Activated T-cell treated with anti-CD3 and anti-CD28 coated beads for 48 hours (primary cell): Measurements from ENCODE around the gene ACBD4.

Experiments
- DNase-seq: peaks from one replicate; pipeline ENCODE4 v3.0.0-alpha.2; 2020; ENCODE audit warnings: low read depth

Gene ACBD4

DNA sequence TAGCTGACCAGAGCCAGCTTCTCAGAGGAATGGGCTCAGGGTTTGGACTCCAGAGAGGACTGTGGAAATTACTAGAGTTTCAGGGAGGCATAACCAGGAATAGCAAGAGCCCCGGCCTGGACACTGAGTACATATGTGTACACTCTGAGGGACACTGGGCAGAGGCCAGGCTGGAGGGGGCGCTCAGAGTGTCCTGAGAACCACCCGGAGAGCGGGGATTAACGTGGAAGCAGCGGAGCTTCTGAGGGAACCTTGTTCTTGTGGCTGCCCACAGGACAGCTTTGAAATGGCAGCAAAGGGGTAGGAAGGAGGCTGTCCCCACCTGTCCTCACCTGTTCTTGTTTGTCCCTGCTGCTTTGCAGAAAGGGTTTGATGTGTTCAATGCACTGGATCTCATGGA is 31.0 kb upstream of the ACBD4 start:
- no peak for DNase-seq

DNA sequence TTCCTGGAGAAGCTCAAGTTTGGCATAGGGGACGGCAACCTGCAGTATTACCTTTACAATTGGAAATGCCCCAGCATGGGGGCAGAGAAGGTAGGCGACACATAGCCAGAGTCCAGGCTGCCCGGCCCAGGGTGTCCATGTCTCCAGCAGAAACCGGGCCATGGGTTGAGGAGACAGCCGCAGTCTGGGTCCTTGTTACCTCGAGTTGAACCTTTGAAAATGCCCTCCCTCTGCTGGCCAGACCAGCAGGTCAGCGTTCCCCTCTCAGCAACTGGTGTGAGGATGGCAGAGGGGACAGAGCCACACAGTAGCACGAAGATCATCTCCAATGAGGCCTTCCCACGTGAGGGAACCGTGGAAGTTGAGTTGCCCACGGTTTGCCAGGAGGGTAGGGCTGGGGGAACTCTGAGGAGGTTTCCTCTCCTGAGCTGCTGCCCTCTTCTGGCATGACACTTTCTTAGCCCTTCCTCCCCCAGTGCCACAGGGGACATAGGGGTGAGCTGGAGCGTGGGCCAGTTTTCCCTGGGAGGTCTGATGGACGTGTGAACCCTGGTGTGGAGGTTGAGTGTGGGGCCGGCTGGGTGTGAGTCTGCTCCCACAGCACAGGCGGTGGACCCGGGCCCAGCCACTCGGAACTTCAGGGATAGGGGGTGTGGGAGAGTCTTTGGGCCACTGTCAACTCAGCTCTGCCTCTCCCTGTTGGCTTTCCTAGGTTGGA is 30.4 kb upstream of the ACBD4 start:
- no peak for DNase-seq

DNA sequence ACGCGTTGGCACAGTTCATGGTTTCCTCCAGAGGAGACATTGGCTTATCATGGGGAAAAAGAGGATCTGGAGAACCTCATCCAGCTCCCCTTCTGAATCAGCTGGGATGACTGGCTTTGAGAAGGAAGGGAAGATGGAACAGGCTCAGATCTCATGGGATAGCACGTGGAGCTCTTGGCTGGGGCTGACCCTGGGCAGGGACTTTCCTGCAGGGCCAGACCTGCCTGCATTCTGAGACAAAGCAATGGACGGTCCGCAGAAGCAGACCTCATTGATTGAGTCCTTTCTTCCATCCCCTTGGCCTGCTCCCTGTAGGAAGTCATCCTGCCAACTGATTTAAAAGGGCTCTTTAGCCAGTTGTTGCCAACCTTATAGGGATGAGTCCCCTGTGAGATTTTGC is 29.4 kb upstream of the ACBD4 start:
- no peak for DNase-seq

DNA sequence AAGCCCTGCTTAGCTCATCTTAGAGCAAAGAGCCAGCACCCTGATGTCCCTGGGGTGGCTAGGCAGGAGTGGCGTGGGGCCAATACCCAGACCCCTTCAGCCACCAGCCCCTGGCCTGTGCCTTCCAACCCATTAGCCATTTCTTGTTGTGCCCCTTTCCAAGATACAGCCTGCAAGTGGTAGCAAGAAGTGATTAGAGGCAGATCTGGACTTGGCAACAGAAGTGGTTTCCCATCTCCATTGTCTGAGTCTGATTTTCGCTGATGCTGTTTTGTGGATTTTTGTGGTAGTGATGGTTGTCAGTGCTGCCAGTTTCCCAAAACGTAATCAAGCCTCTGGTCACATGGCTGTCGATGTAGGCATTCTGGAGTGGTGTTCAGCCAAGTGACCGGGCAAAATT is 28.9 kb upstream of the ACBD4 start:
- no peak for DNase-seq

DNA sequence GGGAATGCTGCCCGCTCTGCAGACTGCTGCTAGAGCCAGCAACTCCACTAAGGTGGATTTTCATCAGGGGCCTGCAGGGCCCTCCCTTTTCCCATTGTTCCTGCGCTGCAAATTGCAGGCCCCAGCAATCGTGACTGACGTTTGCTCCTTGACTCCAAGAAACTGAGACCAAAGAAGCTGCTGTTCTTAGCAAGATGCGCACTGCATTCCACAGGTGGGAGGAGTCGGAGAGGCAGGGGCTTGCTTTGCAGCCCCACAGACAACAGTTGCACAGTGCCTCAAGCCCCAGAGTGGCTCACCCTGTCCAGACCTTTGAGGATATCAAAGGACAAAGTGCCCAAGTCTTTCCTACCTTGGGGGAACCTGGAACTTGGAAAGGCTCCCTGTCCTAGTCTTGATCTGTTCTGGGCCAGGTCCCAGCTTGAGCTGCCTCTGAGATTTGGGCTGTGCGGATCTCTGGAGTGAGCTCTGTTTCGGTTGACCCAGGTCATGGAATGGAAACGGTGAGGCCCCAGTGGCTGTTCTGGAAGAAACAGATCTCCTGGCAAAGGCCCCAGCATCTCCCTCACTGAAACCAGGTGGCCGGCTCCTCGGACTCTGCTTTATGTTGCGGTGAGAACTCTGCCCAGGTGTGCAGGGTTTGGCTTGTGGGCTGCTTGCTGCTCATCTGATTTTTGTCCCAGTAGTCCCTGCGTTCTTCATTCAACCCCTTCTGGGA is 28.0 kb upstream of the ACBD4 start:
- DNase-seq = no peak

DNA sequence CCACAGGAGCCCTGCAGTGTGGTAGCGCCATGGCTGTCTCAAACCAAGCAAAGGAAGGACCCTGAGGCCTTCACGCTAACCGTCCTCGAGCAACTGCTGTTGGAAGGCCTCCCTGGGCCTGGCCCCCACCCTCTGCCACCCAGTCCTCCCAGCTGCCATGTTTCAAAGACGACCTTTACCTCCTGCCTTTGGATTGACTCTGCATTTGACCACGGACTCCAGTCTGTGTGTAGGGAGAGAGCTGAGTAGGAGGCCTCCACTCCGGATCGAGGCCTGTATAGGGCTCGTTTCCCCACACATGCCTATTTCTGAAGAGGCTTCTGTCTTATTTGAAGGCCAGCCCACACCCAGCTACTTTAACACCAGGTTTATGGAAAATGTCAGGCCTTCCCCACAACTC is 27.4 kb upstream of the ACBD4 start:
- DNase-seq = no peak

DNA sequence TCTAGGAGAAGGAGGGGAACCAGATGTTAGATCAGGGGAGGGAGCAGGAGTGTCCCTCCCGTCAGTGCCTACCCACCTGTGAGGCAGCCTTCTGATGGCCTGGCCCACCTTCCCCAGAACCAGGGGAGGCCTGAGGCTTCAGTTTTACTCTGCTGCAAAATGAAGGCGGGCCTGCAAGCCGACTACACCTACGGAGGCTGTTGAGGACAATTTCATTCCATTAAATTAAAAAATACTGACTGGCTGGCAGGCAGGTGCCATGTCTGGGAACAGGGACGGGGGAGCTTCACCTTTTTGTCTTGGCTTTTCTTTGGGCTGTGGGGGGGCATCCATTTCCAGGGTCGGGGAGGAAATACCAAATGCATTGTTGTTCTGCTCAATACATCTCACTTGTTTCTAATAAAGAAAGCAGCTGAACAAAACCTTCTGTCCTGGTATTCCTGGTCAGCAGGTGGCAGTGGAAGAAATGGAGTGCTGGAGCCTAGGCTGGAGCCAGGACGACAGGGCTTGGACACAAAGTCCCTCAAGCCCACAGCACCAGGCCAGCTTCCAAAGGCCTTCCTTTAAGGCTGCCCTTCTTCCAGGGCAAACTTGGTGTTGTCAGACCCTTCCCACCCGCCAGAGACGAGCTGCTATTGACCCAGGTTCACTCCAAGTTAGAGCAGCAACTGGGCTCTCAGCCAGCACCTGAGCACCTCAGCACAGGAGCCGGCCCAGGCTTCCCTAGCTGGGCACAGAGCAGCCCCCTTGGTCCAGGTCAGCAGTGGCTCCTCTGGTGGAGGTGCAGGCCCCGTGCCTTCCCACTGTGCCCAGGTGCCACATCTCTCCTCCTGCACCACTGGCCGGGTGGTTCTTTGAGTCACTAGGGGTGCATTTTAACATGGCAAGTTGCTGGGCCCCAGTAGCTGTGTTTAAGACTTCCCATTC is 26.6 kb upstream of the ACBD4 start:
- DNase-seq = no peak

DNA sequence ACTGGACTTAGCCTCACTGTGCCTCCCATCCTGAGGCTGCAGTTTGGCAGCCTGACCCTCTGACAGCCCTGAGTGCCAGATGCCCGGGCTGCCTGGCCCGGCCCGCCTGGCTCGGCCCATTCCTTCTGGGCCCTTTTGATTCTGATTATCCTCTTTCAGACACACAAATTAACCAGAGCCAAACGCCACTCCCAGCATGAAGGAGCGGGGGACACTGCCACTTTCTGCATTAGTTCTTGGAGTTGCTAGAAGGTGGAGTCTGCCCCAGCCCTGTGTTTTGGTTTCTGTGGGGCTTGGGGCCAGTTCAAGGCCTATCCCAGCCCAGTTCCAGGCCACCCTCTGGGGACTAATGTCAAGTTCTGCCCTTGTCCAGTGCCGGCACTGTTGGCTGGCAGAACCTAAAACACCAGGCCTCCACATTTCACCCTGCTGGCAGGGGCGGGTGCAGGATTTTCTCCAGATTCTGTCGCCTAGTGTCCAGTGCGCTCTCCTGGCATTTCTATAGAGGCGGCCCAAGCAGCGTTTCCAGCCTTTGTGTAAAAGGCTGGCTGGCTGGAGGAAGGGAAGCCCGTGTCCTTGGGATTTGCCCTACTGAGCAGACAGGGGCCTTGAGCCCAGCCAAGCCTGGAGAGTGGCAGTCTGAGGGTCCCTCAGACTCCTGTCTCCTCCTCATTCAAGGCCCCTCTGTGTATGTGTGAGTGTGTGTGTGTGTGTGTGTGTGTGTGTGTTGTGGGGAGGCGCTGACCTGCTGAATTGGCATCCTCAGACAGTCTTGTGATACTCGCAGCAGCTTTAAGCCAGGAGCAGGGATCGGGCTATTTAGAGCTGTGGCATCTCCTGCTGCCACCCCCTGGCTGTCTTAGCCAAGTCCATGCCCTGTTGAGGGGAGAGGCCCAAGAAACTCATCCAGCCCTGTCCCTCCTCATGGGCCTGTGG is 24.5 kb upstream of the ACBD4 start:
- DNase-seq = no peak

DNA sequence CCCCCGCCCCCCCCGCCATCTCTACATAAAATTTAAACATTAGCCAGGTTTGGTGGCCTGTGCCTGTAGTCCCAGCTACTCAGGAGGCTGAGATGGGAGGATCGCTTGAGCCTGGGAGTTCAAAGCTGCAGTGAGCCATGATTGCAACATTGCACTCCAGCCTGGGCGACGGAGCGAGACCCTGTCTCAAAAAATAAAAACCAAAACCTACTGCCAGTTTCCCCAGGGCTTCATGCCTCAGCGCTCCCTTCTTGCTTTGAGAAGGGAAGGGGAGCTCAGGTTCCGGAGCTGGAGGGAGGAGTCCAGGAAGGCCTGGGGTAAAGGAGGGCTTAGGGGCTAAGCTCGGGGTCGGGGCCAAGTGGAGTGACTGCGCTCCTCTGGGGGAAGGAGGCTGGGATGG is 23.6 kb upstream of the ACBD4 start:
- no peak for DNase-seq

DNA sequence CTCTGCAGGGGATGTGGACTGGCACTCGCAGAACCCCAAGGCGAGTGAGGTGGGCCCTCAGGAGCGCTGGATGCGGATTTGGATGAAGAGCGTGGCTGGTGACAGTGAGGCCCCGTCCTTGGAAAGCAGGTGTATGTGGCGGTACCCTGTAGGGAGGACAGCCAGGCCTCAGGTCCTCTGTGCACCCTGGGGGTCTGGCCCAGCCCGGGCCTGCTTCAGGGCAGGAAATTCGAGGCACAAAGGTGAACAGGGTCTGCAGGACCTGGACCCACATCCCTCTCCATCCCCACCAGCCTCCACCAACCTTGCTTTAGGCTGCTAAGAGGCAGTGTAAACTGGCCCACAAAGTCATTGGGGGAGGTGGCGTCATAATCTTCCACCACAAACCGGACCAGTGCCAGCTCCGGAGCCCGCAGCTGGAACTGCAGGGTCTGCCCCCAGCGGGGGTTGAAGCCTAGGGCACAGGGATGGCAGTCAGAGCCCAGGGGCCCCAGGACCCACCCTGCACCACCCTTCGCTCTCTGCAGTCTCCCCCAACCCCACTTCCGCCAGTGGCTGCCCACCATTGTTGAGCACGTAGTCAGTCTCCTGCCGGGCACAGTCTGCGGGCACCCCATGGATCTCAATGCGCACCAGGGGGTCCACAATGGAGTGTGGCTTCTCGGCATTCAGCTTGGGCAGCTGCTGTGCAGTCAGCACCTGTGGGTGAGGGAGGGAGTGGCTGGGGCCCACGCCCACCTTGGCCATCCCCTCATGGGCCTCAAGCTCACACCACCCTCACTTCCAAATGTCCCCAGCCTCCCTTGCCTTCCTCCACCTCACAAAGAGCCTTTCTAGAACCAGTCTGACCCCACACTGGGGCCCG is 22.7 kb upstream of the ACBD4 start:
- no peak for DNase-seq

DNA sequence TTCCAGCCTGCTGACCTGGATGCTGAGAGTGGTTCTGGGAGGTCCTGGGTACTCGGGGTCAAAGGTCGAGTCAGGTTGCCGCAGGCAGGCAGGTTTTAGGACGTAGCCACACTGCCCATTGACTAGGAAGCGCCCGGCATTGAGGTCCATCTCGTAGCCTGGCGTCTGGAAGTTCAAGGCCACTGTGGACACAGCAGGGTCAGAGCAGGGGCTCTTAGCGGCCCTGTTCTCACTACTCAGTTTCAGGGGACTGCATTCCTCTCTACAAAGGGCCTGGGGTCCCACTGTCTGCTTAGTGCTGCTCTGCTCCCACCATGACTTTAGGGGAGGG is 22.1 kb upstream of the ACBD4 start:
- no peak for DNase-seq

DNA sequence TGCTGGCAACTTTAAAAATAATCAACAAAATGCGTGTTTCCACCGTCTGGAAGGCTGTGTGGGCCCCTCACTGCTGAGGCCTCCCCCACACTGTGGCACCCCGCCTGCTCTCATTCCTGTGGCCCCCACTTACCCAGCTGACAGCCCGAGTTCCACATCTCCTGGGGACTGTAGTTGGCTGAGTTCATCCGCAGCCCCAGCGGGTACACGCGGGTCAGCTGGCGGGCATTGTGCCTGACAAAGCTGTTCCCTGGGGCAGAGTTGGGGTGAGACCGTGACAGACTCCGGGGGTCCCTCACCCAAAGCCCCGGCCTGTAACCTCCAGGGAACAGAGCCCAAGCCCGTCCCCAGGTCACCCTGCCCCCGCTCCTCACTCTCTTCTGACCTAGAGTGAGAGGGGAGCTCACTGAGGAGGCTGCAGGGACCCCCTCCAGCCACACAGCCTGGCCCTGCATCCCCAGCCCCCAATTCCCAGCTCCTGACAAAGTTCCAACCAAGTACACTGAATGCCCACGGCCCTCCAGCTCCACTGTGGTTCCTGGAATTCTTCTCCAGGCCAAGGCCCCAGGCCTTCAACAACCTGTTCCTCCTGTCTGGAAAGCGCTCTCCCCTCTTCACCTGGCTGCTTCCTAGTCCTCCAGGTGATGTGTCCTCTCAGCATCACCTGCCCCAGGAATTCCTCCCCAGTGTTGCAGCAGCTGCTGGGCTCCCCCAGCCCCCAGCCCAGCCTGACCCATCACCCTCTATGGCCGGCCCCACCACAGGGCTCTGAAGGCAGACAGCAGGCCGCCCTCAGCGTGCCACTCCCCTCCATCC is 21.2 kb upstream of the ACBD4 start:
- no peak for DNase-seq

DNA sequence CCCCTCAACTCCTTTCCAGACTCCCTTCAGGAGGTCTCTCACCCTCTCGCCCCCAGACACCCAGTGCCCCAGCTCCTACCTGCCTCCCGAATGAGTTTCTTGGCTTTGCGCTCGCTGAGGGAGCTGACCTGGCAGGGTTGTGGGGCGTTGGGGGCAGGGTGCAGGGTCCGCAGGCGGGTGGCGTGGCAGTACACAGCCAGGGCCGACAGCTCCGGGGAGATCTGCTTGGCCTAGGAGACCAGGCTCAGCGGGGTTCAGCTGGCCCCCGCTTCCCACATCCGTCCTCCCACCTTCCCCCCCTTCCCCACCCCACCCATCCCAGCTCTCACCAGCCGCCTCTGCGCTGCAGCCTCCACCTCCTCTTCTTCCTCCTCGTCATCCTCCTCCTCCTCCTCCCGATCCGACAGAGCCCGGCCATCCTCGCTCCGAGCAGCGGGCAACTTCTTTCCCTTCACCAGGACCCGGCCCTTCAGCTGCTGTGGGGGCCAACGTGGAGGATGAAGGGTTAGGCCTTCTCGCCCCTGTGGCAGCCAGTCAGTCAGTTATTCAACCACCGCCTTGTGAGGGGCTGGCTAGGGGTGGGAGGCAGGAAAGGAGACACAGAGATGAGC is 20.4 kb upstream of the ACBD4 start:
- DNase-seq = no peak

DNA sequence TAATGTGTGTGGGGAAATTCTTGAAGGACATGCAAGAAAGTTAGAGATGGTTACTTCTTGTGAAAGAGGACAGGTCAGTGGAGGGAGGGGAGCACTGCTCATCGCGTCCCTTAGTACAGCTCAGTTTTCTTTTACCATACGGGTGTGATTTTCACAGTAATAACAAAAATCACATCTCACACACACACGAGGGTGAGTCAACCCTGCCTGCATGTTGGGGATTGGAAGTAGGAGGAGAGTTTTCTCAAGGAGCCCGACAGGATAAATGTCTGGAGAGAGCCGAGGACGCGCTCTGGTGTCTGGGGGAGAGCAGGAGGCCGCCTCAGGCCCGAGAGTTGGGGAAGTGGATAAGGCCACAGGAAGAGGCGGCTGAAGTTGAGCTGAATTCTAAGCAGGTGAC is 19.6 kb upstream of the ACBD4 start:
- DNase-seq = no peak

DNA sequence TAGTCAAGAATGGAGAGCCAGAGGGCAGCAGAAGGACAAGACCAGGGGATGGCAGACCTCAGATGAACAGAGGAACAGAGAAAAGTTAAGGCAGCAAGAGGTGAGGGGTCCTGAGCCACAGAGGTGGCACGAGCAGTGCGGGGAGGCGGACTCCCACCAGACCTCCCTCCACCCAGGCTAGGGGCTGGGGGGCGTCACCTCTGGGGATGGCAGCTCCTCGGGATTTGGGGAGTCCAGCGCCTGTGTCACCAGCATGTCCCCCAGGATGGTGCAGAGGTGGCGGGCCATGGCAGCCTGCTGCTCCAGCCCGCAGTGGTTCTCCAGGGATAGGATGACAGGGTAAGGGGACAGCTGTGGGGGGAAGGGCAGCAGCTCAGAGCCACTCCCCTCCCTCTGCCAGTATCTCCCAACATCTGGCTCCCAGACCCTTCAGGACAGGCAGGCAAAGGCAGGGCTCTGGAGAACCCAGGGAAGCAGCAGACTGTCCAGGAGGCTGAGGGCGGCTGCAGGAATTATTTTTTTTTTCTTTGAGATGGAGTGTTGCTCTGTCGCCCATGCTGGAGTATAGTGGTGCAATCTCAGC is 19.0 kb upstream of the ACBD4 start:
- DNase-seq = no peak

DNA sequence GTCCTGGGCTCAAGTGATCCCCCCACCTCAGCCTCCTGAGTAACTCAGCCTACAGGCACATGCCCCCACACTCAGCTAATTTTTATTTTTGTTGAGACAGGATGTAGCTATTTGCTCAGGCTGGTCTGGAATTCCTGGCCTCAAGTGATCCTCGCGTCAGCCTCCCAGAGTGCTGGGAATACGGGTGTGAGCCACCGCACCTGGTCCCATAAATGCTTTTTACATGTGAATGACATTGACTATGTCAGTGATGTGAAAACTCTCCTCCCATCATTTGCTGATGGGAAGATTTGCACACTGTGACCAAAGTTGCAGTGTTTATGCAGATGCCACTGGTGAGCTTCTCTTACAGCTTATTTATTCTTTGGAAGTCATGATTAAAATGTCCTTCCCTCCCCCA is 18.2 kb upstream of the ACBD4 start:
- no peak for DNase-seq

DNA sequence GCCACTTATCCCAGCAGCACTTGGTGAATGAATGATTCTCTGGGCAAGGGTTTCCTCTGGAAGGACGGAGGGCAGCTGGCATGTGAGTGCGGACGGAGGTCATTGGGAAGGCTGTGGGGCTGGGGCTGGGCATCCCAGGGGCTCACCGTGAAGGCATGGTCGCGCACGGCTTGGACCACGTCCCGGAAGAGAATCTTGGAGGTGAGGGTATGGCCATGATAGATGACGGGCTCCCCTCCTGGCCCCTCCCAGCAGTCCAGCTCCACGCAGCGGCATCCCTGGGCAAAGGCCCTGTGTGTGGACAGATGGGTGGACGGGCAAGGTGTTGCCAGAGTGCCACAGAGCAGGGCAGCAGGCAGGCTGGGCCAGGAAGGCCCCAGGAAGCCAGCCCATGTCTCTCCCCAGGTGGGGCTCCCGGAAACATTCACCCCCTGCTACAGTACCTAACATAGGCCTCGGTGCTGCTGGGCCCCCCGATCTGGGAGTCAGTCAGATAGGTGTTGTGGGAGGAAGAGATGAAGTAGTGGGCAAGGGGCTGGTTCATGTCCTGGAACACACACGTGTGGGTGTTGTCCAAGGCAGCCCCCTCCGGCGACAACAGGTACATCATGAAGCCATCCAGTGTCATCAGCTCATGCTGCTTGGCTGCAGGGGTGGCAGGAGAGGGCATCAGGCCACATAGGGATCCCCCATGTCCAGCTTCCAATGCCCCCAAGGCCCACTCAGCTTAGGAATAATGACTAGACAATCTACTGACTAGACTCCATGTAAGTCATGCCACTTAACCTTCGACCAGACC is 17.4 kb upstream of the ACBD4 start:
- DNase-seq = no peak

DNA sequence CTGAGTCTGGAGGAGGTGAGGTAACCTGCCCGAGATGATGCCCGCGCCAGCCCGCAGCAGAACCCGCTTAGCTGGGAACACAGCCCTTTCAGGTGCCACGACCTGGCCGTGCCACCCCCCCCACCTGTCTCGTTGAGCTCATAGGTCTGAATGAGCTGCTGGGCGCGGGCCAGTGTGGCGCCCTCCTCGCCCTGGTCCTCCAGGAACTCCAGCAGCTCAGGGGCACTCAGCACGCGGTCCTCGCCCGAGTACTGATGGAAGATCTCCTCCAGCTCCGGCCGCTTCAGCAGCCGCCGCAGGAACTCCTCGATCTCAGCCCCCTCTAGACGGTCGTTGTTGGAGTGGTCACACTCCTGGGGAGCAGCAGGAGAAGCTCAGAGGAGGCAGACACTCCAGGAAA is 16.8 kb upstream of the ACBD4 start:
- no peak for DNase-seq
